ENCODE measurements around the gene PPP3CA.
A peak's percentile ranks its signal among the peaks of the same experiment; 100 is the strongest.

The PPP3CA gene

GRCh38 chr4:101232074-101232776, 115.1 kb downstream of the PPP3CA start:
- no peaks in the 10 kb centered on the region for H3K27me3 ChIP-seq
- no peak overlapping the region for H3K27ac ChIP-seq
- TF ChIP-seq CTCF (IDR thresholded peaks at IDR 0.05), result no peak
- peak in 1 of 2 donors; percentile 28 for DNase-seq
- H3K9me3 ChIP-seq, result no peaks in the 10 kb centered on the region
- no peak overlapping the region for H3K4me3 ChIP-seq
- intact Hi-C loops (cut with DNase I; ENCODE audit: low total_unique reads), result no loop called here
- H3K36me3 ChIP-seq, result no peaks in the 10 kb centered on the region
- peaks cover 0 to 19% (median 9%) of the 10 kb centered on the region in 4 donors for H3K4me1 ChIP-seq

- TF ChIP-seq CTCF (IDR thresholded peaks at IDR 0.05), result no peak
- Histone ChIP-seq H3K9me3 (no peaks in the 10 kb centered on the region), H3K36me3 (no peaks in the 10 kb centered on the region), H3K4me3 (no peak overlapping the region), H3K27ac (no peak overlapping the region), H3K4me1 (peaks cover 0 to 13% (median 7%) of the 10 kb centered on the region in 4 donors), H3K27me3 (no peaks in the 10 kb centered on the region)
- intact Hi-C loops (cut with DNase I; ENCODE audit: low total_unique reads), result no loop called here
- no peak for DNase-seq
Observed at GRCh38 chr4:101230801-101231426, 116.4 kb downstream of the PPP3CA start.

- H3K9me3 ChIP-seq, result no peaks in the 10 kb centered on the region
- H3K27ac ChIP-seq, result no peak overlapping the region
- H3K36me3 ChIP-seq, result no peaks in the 10 kb centered on the region
- H3K4me3 ChIP-seq, result no peak overlapping the region
- no peaks in the 10 kb centered on the region for H3K27me3 ChIP-seq
- intact Hi-C loops (cut with DNase I; ENCODE audit: low total_unique reads), result no loop called here
- TF ChIP-seq CTCF (IDR thresholded peaks at IDR 0.05), result no peak
- H3K4me1 ChIP-seq, result peaks cover 0 to 13% (median 7%) of the 10 kb centered on the region in 4 donors
- no peak for DNase-seq
Observed at GRCh38 chr4:101229116-101229515, 118.2 kb downstream of the PPP3CA start.

GRCh38 chr4:101227715-101228114, 119.6 kb downstream of the PPP3CA start:
- H3K27me3 ChIP-seq, result no peaks in the 10 kb centered on the region
- no peak for DNase-seq
- no peak overlapping the region for H3K4me3 ChIP-seq
- intact Hi-C loops (cut with DNase I; ENCODE audit: low total_unique reads), result no loop called here
- peaks cover 0 to 21% (median 7%) of the 10 kb centered on the region in 4 donors for H3K4me1 ChIP-seq
- no peak for TF ChIP-seq CTCF (IDR thresholded peaks at IDR 0.05)
- no peaks in the 10 kb centered on the region for H3K9me3 ChIP-seq
- H3K27ac ChIP-seq, result no peak overlapping the region
- no peaks in the 10 kb centered on the region for H3K36me3 ChIP-seq

- H3K27ac ChIP-seq, result no peak overlapping the region
- intact Hi-C loops (cut with DNase I; ENCODE audit: low total_unique reads), result no loop called here
- H3K4me1 ChIP-seq, result peaks cover 0 to 34% (median 2%) of the 10 kb centered on the region in 4 donors
- no peak overlapping the region for H3K4me3 ChIP-seq
- no peaks in the 10 kb centered on the region for H3K27me3 ChIP-seq
- DNase-seq, result no peak
- no peak for TF ChIP-seq CTCF (IDR thresholded peaks at IDR 0.05)
- no peaks in the 10 kb centered on the region for H3K9me3 ChIP-seq
- H3K36me3 ChIP-seq, result no peaks in the 10 kb centered on the region
Observed at GRCh38 chr4:101224358-101225218, 122.7 kb downstream of the PPP3CA start.

All from tibial artery (tissue), 4 donors.